K562 (cell line): Measurements from ENCODE around the gene SMC6. TPM values are rescaled to one million over a fixed set of nuclear protein-coding genes. Genes with fewer than 3 reads are reported as not detected.

Source experiments
- ATAC-seq: fragments of 200-7000 bp; cut with Tn5 transposase; 3 replicates; pipeline ENCODE4 v1.9.1; 2020; ENCODE audit warnings: moderate library complexity
- BruUV-seq: library from RNA; stranded (reverse); fragments of 400-500 nt; replicated peaks from 2 replicates; lab custom pipeline; 2021; lab: Mats Ljungman, UMichigan
- CTCF ChIA-PET: fragments of 300-600 bp; formaldehyde crosslinking; extraction: SDS; loops from one replicate; lab custom pipeline; 2021; ENCODE audit warnings: low intra/inter-chr PET ratio; lab: Yijun Ruan, JAX
- POLR2A ChIA-PET: fragments of 300-600, 350-650 bp; sonication (Branson Sonifier 250); formaldehyde crosslinking; extraction: SDS; loops from one replicate; lab custom pipeline; 2021; ENCODE audit warnings: antibody characterized with exemption, inconsistent platforms; lab: Yijun Ruan, JAX
- DNase-seq, 4 experiments: peaks; one replicate each; pipeline versions ENCODE4 v3.0.0 to v3.0.0-alpha.2; 2011 to 2018; ENCODE audit warnings: low spot score in 3 of 4, mixed read lengths in 3 of 4; ENCODE audit errors: extremely low read depth in 1 of 4
- FAIRE-seq: peaks from 2 replicates; lab custom pipeline; 2011; peaks lifted over from hg19 to GRCh38; lab: Jason Lieb, UNC
- H2AFZ ChIP-seq: 2 replicates; pipeline ENCODE4 v1.6.0; 2011; ENCODE audit warnings: low read depth, low read length, control low read depth, inconsistent platforms
- H3K27ac ChIP-seq: fragments of 200-600 bp; 3 replicates; pipeline ENCODE4 v1.8.0; 2011; ENCODE audit warnings: low read depth, mild to moderate bottlenecking, control low read depth, inconsistent platforms, low read length, moderate library complexity, mixed read lengths; ENCODE audit errors: extremely low read depth
- H3K27me3 ChIP-seq, 2 experiments: fragments of 300-600 bp in 1 of 2; 2 replicates in 1 of 2; 3 replicates in 1 of 2; pipeline versions ENCODE4 v1.6.0 to v1.8.0; 2011; ENCODE audit warnings: inconsistent platforms in 2 of 2, low read length in 2 of 2, mild to moderate bottlenecking in 1 of 2, mixed read lengths in 1 of 2, moderate library complexity in 1 of 2; ENCODE audit not compliant: control insufficient read depth in 2 of 2, insufficient read depth in 2 of 2
- H3K36me3 ChIP-seq: fragments of 300-600 bp; 3 replicates; pipeline ENCODE4 v1.8.0; 2011; ENCODE audit warnings: mild to moderate bottlenecking, low read length, inconsistent platforms; ENCODE audit not compliant: control insufficient read depth, insufficient read depth
- H3K4me1 ChIP-seq, 2 experiments: fragments of 200-600 bp in 1 of 2; replicated peaks in 1 of 2; 2 replicates in 1 of 2; 3 replicates in 1 of 2; pipeline versions ENCODE4 v1.5.1 to v1.8.0; 2011; ENCODE audit warnings: inconsistent platforms in 2 of 2, low read length in 2 of 2, mild to moderate bottlenecking in 1 of 2, mixed read lengths in 1 of 2, moderate library complexity in 1 of 2; ENCODE audit not compliant: control insufficient read depth in 2 of 2, insufficient read depth in 2 of 2
- H3K4me2 ChIP-seq: 2 replicates; pipeline ENCODE4 v1.6.1; 2011; ENCODE audit warnings: low read length, control low read depth, inconsistent platforms, mixed read lengths; ENCODE audit not compliant: insufficient read depth
- H3K4me3 ChIP-seq: fragments of 200-600 bp; sonication (generic), shearing (Covaris generic); 2 replicates; pipeline ENCODE4 v1.5.1; 2016; ENCODE audit warnings: control low read depth, inconsistent platforms
- H3K79me2 ChIP-seq: fragments of 200-600 bp; 3 replicates; pipeline ENCODE4 v1.8.0; 2011; ENCODE audit warnings: low read length, inconsistent platforms; ENCODE audit not compliant: control insufficient read depth, insufficient read depth
- H3K9ac ChIP-seq, 2 experiments: 2 replicates each; pipeline versions ENCODE4 v1.6.0 to v1.6.1; 2011; ENCODE audit warnings: low read depth in 2 of 2, low read length in 2 of 2, control low read depth in 1 of 2, inconsistent platforms in 1 of 2, mild to moderate bottlenecking in 1 of 2, mixed read lengths in 1 of 2; ENCODE audit not compliant: insufficient read depth in 1 of 2
- H3K9me1 ChIP-seq: one replicate; pipeline ENCODE4 v1.6.0; 2011; ENCODE audit warnings: inconsistent platforms, mild to moderate bottlenecking, low read length, moderate library complexity; ENCODE audit not compliant: control insufficient read depth, insufficient read depth
- H3K9me3 ChIP-seq: replicated peaks from 2 replicates; pipeline ENCODE4 v1.5.1; 2011; ENCODE audit warnings: low read depth, low read length, inconsistent platforms; ENCODE audit not compliant: control insufficient read depth, insufficient read depth
- H4K20me1 ChIP-seq: replicated peaks from 2 replicates; pipeline ENCODE4 v1.6.1; 2011; ENCODE audit warnings: low read length, inconsistent platforms, mixed read lengths; ENCODE audit not compliant: control insufficient read depth, insufficient read depth
- BCLAF1 ChIP-seq, 2 experiments: fragments of 450-650 bp in 1 of 2; IDR thresholded peaks; 2 replicates each; pipeline ENCODE4 v1.6.1; 2011 to 2017; ENCODE audit warnings: low read depth in 2 of 2, antibody characterized with exemption in 1 of 2, borderline replicate concordance in 1 of 2, low read length in 1 of 2, mild to moderate bottlenecking in 1 of 2, mixed read lengths in 1 of 2; ENCODE audit not compliant: control insufficient read depth in 1 of 2
- NFE2 ChIP-seq: IDR thresholded peaks from 2 replicates; pipeline ENCODE4 v1.6.1; 2014; ENCODE audit warnings: antibody characterized with exemption, low read depth
- ZNF766 ChIP-seq: fragments of 200-800 bp; sonication (Bioruptor generic); conservative IDR thresholded peaks from 2 replicates; pipeline ENCODE4 v1.6.1; 2016; ENCODE audit warnings: missing genetic modification characterization, missing compliant biosample characterization
- WGBS: fragments of 100-300 bp; shearing (Covaris generic); methylation state at CpG from one replicate; pipeline ENCODE4 v1.1.6; 2016; ENCODE audit warnings: low coverage, mixed read lengths; ENCODE audit not compliant: insufficient coverage; ENCODE audit errors: missing lambda C conversion rate; 5-methylcytosine and 5-hydroxymethylcytosine counted together
- in situ Hi-C: fragments of 300-500 bp; cut with MboI; formaldehyde crosslinking; loops from 4 replicates; pipeline ENCODE4 v1.15.0; 2018; ENCODE audit warnings: inconsistent platforms, mixed read lengths
- intact Hi-C: fragments of 100-400 bp; cut with micrococcal nuclease; formaldehyde crosslinking; loops from 2 replicates; pipeline ENCODE4 v1.14.2; 2022
- polyA plus RNA-seq, 8 experiments: library from polyadenylated mRNA; depleted of rRNA in 4 of 8; stranded (reverse) in 5 of 8; unstranded in 3 of 8; fragments of >200 nt; fragmentation: Nextera tagmentation in 2 of 8; fragmentation: Illumina TruSeq in 1 of 8; extraction: Ambion mirVana in 2 of 8; extraction: Trizol in 1 of 8; gene quantifications; 2 replicates each; pipeline versions ENCODE4 v1.2.1 to v1.2.3, GENCODE V29; 2011 to 2014; ENCODE audit warnings: inconsistent platforms in 1 of 8, missing spikeins in 1 of 8
- total RNA-seq, 7 experiments: library from RNA; depleted of rRNA in 6 of 7; stranded (reverse); fragments of >200 nt in 6 of 7; fragmentation: Illumina TruSeq in 2 of 7; extraction: Trizol in 2 of 7; gene quantifications; 2 replicates each; pipeline versions ENCODE4 v1.2.1 to v1.2.3, GENCODE V29; 2011 to 2021; ENCODE audit warnings: low replicate concordance in 1 of 7

The SMC6 gene
- total and polyA plus RNA-seq, 9 of the 15 experiments (the other 6 are each of a cell fraction or from before 2014, with no cell fraction given) = 14.2 to 75.9 (median 47.7) TPM

- H3K36me3 ChIP-seq = no peaks in the 10 kb centered on the region
- FAIRE-seq (no peak), DNase-seq (no peak), ATAC-seq (no peak)
- 11% methylated on average over 1 of the region's 1 CpG for WGBS
- no peak overlapping the region for H3K4me2 ChIP-seq
- peak; percentile 97 for TF ChIP-seq ZNF766
- 0 out of 2 replicates have a peak, but pooled peaks have one; percentile 16 for TF ChIP-seq NFE2
- no peak for TF ChIP-seq BCLAF1 (IDR thresholded peaks at IDR 0.05; ENCODE audit: borderline replicate concordance in 1 of 2, control insufficient read depth in 1 of 2, low read depth in 2 of 2, low read length in 1 of 2)
- no peaks in the 10 kb centered on the region for H3K9me3 ChIP-seq
- ChIA-PET POLR2A (no interaction called here), CTCF (no interaction called here)
- no peak overlapping the region for H2AFZ ChIP-seq
- peaks cover 6 to 13% of the 10 kb centered on the region in 2 experiments for H3K4me1 ChIP-seq
- H4K20me1 ChIP-seq = no peaks in the 10 kb centered on the region
- H3K4me3 ChIP-seq = no peak overlapping the region
- H3K79me2 ChIP-seq = no peaks in the 10 kb centered on the region
- no TSS peak for BruUV-seq
- intact Hi-C loops (no loop called here), in situ Hi-C loops (no loop called here)
- no peak overlapping the region for H3K27ac ChIP-seq
- H3K27me3 ChIP-seq = no peaks in the 10 kb centered on the region
- H3K9ac ChIP-seq = no peak overlapping the region
- H3K9me1 ChIP-seq = no peaks in the 10 kb centered on the region
Measured at GRCh38 chr2:17648581-17648980, 105.0 kb downstream of the SMC6 start.
